ENCODE results near the gene RHEX.

DNA sequence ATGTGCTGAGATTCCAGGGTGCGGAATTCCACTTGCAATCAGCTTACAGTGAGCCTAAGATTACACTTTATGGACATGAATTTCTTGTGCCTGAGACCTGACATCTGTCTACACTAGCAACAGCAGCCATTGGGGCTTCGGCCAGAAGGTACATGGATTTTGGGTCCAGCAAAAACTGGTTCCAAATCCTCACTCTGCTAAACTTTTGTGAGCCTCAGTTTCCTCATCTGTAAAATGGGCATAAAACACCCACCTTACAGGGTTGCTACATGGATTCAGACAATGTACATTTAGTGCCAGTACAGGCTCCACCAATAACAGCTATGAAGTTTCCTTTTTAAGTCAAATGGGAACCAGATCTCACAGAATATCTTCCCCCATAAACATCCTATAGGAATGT is 30.8 kb downstream of the RHEX start:
- TF ChIP-seq NFE2L1 (CRISPR knock-in tag; IDR thresholded peaks at IDR 0.05) (no peak), NFATC4 (CRISPR knock-in tag; IDR thresholded peaks at IDR 0.05) (no peak), CBFB (CRISPR knock-in tag; IDR thresholded peaks at IDR 0.05; ENCODE audit: low read depth) (no peak), TEAD1 (CRISPR knock-in tag; IDR thresholded peaks at IDR 0.05) (no peak), NR2C2 (CRISPR knock-in tag; IDR thresholded peaks at IDR 0.05) (no peak), AFF4 (CRISPR knock-in tag; IDR thresholded peaks at IDR 0.05; ENCODE audit: borderline replicate concordance) (no peak)
- TF ChIP-seq, protein P1, sequence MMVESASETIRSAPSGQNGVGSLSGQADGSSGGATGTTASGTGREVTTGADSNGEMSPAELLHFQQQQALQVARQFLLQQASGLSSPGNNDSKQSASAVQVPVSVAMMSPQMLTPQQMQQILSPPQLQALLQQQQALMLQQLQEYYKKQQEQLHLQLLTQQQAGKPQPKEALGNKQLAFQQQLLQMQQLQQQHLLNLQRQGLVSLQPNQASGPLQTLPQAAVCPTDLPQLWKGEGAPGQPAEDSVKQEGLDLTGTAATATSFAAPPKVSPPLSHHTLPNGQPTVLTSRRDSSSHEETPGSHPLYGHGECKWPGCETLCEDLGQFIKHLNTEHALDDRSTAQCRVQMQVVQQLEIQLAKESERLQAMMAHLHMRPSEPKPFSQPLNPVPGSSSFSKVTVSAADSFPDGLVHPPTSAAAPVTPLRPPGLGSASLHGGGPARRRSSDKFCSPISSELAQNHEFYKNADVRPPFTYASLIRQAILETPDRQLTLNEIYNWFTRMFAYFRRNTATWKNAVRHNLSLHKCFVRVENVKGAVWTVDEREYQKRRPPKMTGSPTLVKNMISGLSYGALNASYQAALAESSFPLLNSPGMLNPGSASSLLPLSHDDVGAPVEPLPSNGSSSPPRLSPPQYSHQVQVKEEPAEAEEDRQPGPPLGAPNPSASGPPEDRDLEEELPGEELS (CRISPR knock-in tag; IDR thresholded peaks at IDR 0.05): no peak

Measured in WTC11 (cell line).